Type B pancreatic cell (in vitro differentiated cells): Measurements from ENCODE around the gene DNAJB14. TPM values are rescaled to one million over a fixed set of nuclear protein-coding genes. Genes with fewer than 3 reads are reported as not detected.

ENCODE experiments used
- DNase-seq: peaks from one replicate; pipeline ENCODE4 v3.0.0; 2021; ENCODE audit warnings: mixed read lengths; ENCODE audit not compliant: unreplicated experiment; ENCODE audit errors: extremely low spot score
- H3K27ac Mint-ChIP-seq: 2 replicates; pipeline ENCODE4 v1.8.0; 2021; ENCODE audit warnings: mild to moderate bottlenecking, mixed read lengths
- H3K27me3 Mint-ChIP-seq: 2 replicates; pipeline ENCODE4 v1.8.0; 2021; ENCODE audit warnings: mixed read lengths
- H3K36me3 Mint-ChIP-seq: 2 replicates; pipeline ENCODE4 v1.8.0; 2021; ENCODE audit warnings: mixed read lengths
- H3K4me1 Mint-ChIP-seq: one replicate; pipeline ENCODE4 v1.8.0; 2021; ENCODE audit warnings: mixed read lengths; ENCODE audit not compliant: unreplicated experiment
- H3K4me3 Mint-ChIP-seq: 2 replicates; pipeline ENCODE4 v1.8.0; 2021; ENCODE audit warnings: mild to moderate bottlenecking, mixed read lengths
- H3K9me3 Mint-ChIP-seq: 2 replicates; pipeline ENCODE4 v1.8.0; 2021; ENCODE audit warnings: mixed read lengths
- total RNA-seq: library from RNA; stranded (reverse); gene quantifications from 2 replicates; pipeline ENCODE4 v1.2.1, GENCODE V29; 2021; ENCODE audit warnings: low replicate concordance
- TF ChIP-seq, protein P1 (sequence below): fragments of 200-600 bp; sonication (generic); conservative IDR thresholded peaks from 2 replicates; pipeline ENCODE4 v1.5.0; 2021; ENCODE audit warnings: antibody characterized with exemption, mild to moderate bottlenecking

The DNAJB14 gene
- total RNA-seq, 1 donor from 2014 or later = 39.8 TPM

- Mint-ChIP-seq H3K4me1 (no peaks in the 10 kb centered on the region), H3K4me3 (no peak overlapping the region), H3K27me3 (no peaks in the 10 kb centered on the region), H3K36me3 (no peaks in the 10 kb centered on the region), H3K9me3 (no peaks in the 10 kb centered on the region), H3K27ac (no peak overlapping the region)
- DNase-seq = no peak
- TF ChIP-seq, protein P1, sequence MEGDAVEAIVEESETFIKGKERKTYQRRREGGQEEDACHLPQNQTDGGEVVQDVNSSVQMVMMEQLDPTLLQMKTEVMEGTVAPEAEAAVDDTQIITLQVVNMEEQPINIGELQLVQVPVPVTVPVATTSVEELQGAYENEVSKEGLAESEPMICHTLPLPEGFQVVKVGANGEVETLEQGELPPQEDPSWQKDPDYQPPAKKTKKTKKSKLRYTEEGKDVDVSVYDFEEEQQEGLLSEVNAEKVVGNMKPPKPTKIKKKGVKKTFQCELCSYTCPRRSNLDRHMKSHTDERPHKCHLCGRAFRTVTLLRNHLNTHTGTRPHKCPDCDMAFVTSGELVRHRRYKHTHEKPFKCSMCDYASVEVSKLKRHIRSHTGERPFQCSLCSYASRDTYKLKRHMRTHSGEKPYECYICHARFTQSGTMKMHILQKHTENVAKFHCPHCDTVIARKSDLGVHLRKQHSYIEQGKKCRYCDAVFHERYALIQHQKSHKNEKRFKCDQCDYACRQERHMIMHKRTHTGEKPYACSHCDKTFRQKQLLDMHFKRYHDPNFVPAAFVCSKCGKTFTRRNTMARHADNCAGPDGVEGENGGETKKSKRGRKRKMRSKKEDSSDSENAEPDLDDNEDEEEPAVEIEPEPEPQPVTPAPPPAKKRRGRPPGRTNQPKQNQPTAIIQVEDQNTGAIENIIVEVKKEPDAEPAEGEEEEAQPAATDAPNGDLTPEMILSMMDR = no peak
Observed at GRCh38 chr4:99847362-99847976, 98.9 kb downstream of the DNAJB14 start.

GRCh38 chr4:99846891-99847290 lies 99.5 kb downstream of the DNAJB14 start:
- no peaks in the 10 kb centered on the region for H3K27me3 Mint-ChIP-seq

More at GRCh38 chr4:99846891-99847290, 99.5 kb downstream of the DNAJB14 start:
- no peak overlapping the region for H3K27ac Mint-ChIP-seq
- TF ChIP-seq, protein P1 = no peak
- no peaks in the 10 kb centered on the region for H3K36me3 Mint-ChIP-seq
- H3K4me3 Mint-ChIP-seq = no peak overlapping the region
- no peaks in the 10 kb centered on the region for H3K4me1 Mint-ChIP-seq
- H3K9me3 Mint-ChIP-seq = no peaks in the 10 kb centered on the region
- DNase-seq = no peak

Other genes starting within 250 kb of the DNAJB14 start
- gene DAPP1, start 129.8 kb downstream of the DNAJB14 start, total RNA-seq = 10.6 and 41.8 TPM in 2 replicates
- gene LAMTOR3, start 52.2 kb downstream of the DNAJB14 start, total RNA-seq = 47.1 and 54.0 TPM in 2 replicates
- 207 and 386 TPM in 2 replicates for gene H2AZ1, start 3.7 kb upstream of the DNAJB14 start, total RNA-seq
- 5.7 and 6.7 TPM in 2 replicates for gene DDIT4L, start 243.8 kb upstream of the DNAJB14 start, total RNA-seq